ENCODE data around the gene TIFAB.

GRCh38 chr5:135489466-135490244 lies 37.5 kb upstream of the TIFAB start:
- TF ChIP-seq POLR2AphosphoS5 (IDR thresholded peaks at IDR 0.05) (no peak), CTCF (IDR thresholded peaks at IDR 0.05) (no peak)

Measured in suprapubic skin (tissue), 3 donors.